Smooth muscle cell (in vitro differentiated cells): ENCODE data around the gene ERC1. TPM values are rescaled to one million over a fixed set of nuclear protein-coding genes. Genes with fewer than 3 reads are reported as not detected.

Source experiments
- DNase-seq: peaks from one replicate; lab custom pipeline; 2025; ENCODE audit not compliant: unreplicated experiment; lab: John Stamatoyannopoulos, UW
- H2AFZ ChIP-seq: fragments of 200-600 bp; sonication (generic); 2 replicates; pipeline ENCODE4 v1.6.0; 2016; ENCODE audit warnings: antibody characterized with exemption, low read depth, mild to moderate bottlenecking
- H3F3A ChIP-seq: fragments of 200-600 bp; sonication (generic); 2 replicates; pipeline ENCODE4 v1.6.0; 2017; ENCODE audit warnings: antibody characterized with exemption, low read depth
- H3K27ac ChIP-seq: fragments of 200-600 bp; sonication (generic); 2 replicates; pipeline ENCODE4 v1.5.1; 2016; ENCODE audit warnings: low read depth, mild to moderate bottlenecking
- H3K27me3 ChIP-seq: fragments of 200-600 bp; sonication (generic); 2 replicates; pipeline ENCODE4 v1.6.1; 2016; ENCODE audit warnings: low read depth, mild to moderate bottlenecking
- H3K36me3 ChIP-seq: fragments of 200-600 bp; sonication (generic); 2 replicates; pipeline ENCODE4 v1.5.1; 2016; ENCODE audit warnings: low read depth
- H3K4me1 ChIP-seq: fragments of 200-600 bp; sonication (generic); 2 replicates; pipeline ENCODE4 v1.5.1; 2016; ENCODE audit warnings: low read depth
- H3K4me2 ChIP-seq: fragments of 200-600 bp; sonication (generic); 2 replicates; pipeline ENCODE4 v1.6.0; 2016; ENCODE audit warnings: mild to moderate bottlenecking
- H3K4me3 ChIP-seq: fragments of 200-600 bp; sonication (generic); 2 replicates; pipeline ENCODE4 v1.5.1; 2016; ENCODE audit warnings: mild to moderate bottlenecking
- H3K79me2 ChIP-seq: fragments of 200-600 bp; sonication (generic); 2 replicates; pipeline ENCODE4 v1.6.0; 2016; ENCODE audit warnings: low read depth, mild to moderate bottlenecking
- H3K9ac ChIP-seq: fragments of 200-600 bp; sonication (generic); 2 replicates; pipeline ENCODE4 v1.6.0; 2016; ENCODE audit warnings: low read depth
- H3K9me3 ChIP-seq: fragments of 200-600 bp; sonication (generic); replicated peaks from 2 replicates; pipeline ENCODE4 v1.5.1; 2016; ENCODE audit warnings: low read depth
- H4K20me1 ChIP-seq: fragments of 200-600 bp; sonication (generic); 2 replicates; pipeline ENCODE4 v1.6.0; 2016; ENCODE audit warnings: low read depth
- WGBS: methylation state at CpG from one replicate; pipeline ENCODE4 v1.1.7; 2016; ENCODE audit warnings: low lambda C conversion rate; 5-methylcytosine and 5-hydroxymethylcytosine counted together
- polyA plus RNA-seq: library from polyadenylated mRNA; unstranded; fragments of >200 nt; fragmentation: Nextera tagmentation; extraction: Ambion mirVana; gene quantifications from 2 replicates; pipeline ENCODE4 v1.2.1, GENCODE V29; 2016
- total RNA-seq: library from RNA; depleted of rRNA; stranded (reverse); fragments of >200 nt; gene quantifications from 2 replicates; pipeline ENCODE4 v1.2.3, GENCODE V29; 2014
- TF ChIP-seq, protein P1 (sequence below): fragments of 200-600 bp; sonication (generic); IDR thresholded peaks from 2 replicates; pipeline ENCODE4 v1.5.1; 2017; ENCODE audit warnings: borderline replicate concordance, mild to moderate bottlenecking, antibody characterized with exemption; ENCODE audit not compliant: insufficient read depth, poor library complexity, severe bottlenecking

Gene ERC1
- total and polyA plus RNA-seq, 2 experiments from 2014 or later = 13.8 to 17.6 TPM

DNA sequence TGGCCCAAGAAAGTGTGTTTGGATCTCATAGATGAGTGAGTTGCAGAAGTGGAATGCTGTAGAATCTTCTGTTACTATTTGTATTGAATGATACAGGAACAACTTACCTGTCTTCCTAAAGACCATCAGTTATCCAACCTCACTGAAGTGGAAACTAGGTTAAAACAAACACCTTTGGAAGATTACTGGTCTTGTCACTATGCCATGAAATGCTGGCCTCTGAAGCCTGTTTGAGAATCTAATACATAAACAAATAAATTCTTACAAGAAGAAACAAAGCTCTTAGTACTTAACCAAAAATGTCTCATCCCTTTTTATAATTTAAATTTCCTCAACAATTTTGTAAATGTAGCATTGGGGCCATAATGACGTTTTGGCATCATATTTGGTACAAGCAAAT, 448.2 kb downstream of the ERC1 start:
- WGBS = 94% methylated on average over 1 of the region's 1 CpG

DNA sequence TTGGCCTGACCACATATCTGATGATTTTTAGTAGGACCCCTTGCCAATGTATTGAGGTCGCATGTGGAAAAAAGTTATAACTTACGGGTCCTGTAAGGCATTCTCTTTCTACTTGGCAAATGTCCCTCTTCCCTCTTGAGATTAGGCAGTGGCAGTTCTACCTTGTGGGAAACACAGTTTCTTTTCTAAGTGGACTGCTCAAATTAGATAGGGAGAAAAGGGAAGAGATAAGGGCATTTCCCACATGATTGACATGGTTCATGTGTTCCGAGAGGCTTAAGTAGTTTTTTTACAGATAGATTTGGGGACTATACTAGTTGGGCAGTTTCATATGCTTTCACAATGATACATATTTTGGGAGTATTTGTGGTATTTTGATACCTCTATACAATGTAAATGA, 448.7 kb downstream of the ERC1 start:
- no peaks in the 10 kb centered on the region for H4K20me1 ChIP-seq
- no peak overlapping the region for H3K9ac ChIP-seq
- H3K4me1 ChIP-seq = no peaks in the 10 kb centered on the region
- H3K9me3 ChIP-seq = no peaks in the 10 kb centered on the region
- no peak for DNase-seq
- no peaks in the 10 kb centered on the region for H3K79me2 ChIP-seq
- no peak overlapping the region for H3K4me3 ChIP-seq
- no peak overlapping the region for H2AFZ ChIP-seq
- no peaks in the 10 kb centered on the region for H3K36me3 ChIP-seq
- WGBS = 92% methylated on average over 3 of the region's 3 CpGs
- no peak overlapping the region for H3K4me2 ChIP-seq
- H3F3A ChIP-seq = no peaks in the 10 kb centered on the region
- H3K27me3 ChIP-seq = no peaks in the 10 kb centered on the region
- TF ChIP-seq, protein P1, sequence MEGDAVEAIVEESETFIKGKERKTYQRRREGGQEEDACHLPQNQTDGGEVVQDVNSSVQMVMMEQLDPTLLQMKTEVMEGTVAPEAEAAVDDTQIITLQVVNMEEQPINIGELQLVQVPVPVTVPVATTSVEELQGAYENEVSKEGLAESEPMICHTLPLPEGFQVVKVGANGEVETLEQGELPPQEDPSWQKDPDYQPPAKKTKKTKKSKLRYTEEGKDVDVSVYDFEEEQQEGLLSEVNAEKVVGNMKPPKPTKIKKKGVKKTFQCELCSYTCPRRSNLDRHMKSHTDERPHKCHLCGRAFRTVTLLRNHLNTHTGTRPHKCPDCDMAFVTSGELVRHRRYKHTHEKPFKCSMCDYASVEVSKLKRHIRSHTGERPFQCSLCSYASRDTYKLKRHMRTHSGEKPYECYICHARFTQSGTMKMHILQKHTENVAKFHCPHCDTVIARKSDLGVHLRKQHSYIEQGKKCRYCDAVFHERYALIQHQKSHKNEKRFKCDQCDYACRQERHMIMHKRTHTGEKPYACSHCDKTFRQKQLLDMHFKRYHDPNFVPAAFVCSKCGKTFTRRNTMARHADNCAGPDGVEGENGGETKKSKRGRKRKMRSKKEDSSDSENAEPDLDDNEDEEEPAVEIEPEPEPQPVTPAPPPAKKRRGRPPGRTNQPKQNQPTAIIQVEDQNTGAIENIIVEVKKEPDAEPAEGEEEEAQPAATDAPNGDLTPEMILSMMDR = no peak
- no peak overlapping the region for H3K27ac ChIP-seq

More for the DNA sequence above, 448.2 kb downstream of the ERC1 start:
- Histone ChIP-seq H4K20me1 (no peaks in the 10 kb centered on the region), H3K79me2 (no peaks in the 10 kb centered on the region), H3K4me1 (no peaks in the 10 kb centered on the region), H2AFZ (no peak overlapping the region), H3K4me3 (no peak overlapping the region), H3K9ac (no peak overlapping the region), H3F3A (no peaks in the 10 kb centered on the region), H3K36me3 (no peaks in the 10 kb centered on the region), H3K9me3 (no peaks in the 10 kb centered on the region), H3K27ac (no peak overlapping the region), H3K4me2 (no peak overlapping the region), H3K27me3 (no peaks in the 10 kb centered on the region)
- TF ChIP-seq, protein P1 = no peak
- DNase-seq = no peak

DNA sequence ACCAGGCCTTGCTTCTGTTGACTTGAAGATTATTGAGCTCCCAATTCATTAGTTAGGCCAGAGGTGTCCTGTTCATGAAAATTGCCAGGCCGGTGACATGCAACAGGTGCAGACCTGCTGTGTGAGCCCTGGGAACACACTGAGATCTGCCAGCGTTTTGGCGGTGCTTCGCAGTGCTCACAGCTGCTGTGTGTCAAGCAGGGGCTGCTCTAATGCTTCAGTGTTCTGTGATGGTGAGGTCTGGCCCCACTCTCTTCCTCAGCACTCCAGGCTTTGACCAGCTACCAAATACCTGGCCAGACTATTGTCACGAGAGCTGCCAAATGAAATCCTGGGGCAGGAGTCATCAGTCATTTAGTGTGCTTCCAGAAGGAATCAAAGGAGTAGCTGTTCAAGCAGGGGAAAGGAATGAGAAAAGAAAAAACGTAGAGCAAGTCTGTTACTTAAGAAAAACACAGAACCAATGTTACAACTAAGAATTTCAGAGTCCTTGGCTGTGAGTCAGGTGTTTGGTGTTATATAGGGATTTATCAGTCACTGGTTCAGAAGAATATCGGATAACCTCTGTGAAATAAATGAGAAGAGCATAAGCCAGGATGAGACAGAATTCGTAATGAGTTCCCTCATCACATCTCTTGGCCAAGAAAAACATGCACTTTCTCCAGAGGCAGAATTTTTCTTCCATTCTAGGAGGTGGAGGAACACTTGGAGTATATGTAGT, 452.6 kb downstream of the ERC1 start:
- H4K20me1 ChIP-seq = no peaks in the 10 kb centered on the region
- no peaks in the 10 kb centered on the region for H3K27me3 ChIP-seq
- no peak overlapping the region for H3K27ac ChIP-seq
- H3K36me3 ChIP-seq = no peaks in the 10 kb centered on the region
- no peaks in the 10 kb centered on the region for H3K9me3 ChIP-seq
- no peak overlapping the region for H3K4me2 ChIP-seq
- H3K4me3 ChIP-seq = no peak overlapping the region
- 81% methylated on average over 8 of the region's 8 CpGs for WGBS
- no peak overlapping the region for H2AFZ ChIP-seq
- no peak for DNase-seq
- no peaks in the 10 kb centered on the region for H3F3A ChIP-seq
- H3K9ac ChIP-seq = no peak overlapping the region
- H3K79me2 ChIP-seq = no peaks in the 10 kb centered on the region
- TF ChIP-seq, protein P1 = no peak
- H3K4me1 ChIP-seq = peaks cover 5% of the 10 kb centered on the region

DNA sequence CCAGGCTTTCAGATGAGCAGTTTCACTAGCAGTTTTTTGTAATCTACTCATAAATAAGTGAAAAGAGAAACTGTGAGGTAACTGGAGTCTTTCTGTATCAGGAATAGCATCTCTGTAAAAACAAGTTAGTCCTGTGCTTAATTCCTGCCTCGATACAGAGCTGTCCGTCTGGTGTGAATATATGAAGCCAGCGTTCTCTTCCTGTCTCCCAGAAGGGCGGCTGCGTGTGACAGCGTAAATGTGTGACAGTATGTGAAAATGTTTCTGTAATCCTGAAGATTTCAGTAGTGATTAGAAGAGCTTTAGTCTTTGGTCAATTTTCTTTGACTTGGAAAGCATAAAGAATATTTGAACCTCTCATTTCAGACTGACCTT, 453.1 kb downstream of the ERC1 start:
- 75% methylated on average over 6 of the region's 6 CpGs for WGBS
- no peak overlapping the region for H3K4me3 ChIP-seq

More for the DNA sequence above, 453.1 kb downstream of the ERC1 start:
- no peaks in the 10 kb centered on the region for H3K79me2 ChIP-seq
- H3K36me3 ChIP-seq = no peaks in the 10 kb centered on the region
- DNase-seq = no peak
- H3F3A ChIP-seq = no peaks in the 10 kb centered on the region
- TF ChIP-seq, protein P1 = no peak
- peaks cover 5% of the 10 kb centered on the region for H3K4me1 ChIP-seq
- H3K27me3 ChIP-seq = no peaks in the 10 kb centered on the region
- no peak overlapping the region for H3K9ac ChIP-seq
- H3K4me2 ChIP-seq = no peak overlapping the region
- no peak overlapping the region for H3K27ac ChIP-seq
- no peaks in the 10 kb centered on the region for H3K9me3 ChIP-seq
- H2AFZ ChIP-seq = no peak overlapping the region
- H4K20me1 ChIP-seq = no peaks in the 10 kb centered on the region
